GM21360 (cell line): ENCODE results near the gene GAS7.
"Not testable (repeated sequence)": the region's sequence is repeated elsewhere in the genome, so short reads cannot be mapped to it uniquely, and the experiment has no call there.

ENCODE experiments used
- ATAC-seq: cut with Tn5 transposase; IDR thresholded peaks from one replicate; pipeline ENCODE4 v1.9.1; 2021; ENCODE audit warnings: mild to moderate bottlenecking, moderate library complexity; ENCODE audit not compliant: unreplicated experiment

Gene GAS7

GRCh38 chr17:10116267-10116666 is 82.1 kb downstream of the GAS7 start:
- ATAC-seq = no peak

GRCh38 chr17:10115536-10115932 is 82.9 kb downstream of the GAS7 start:
- no peak for ATAC-seq

- ATAC-seq = no peak
These were observed 83.4 kb downstream of the GAS7 start for GRCh38 chr17:10114931-10115535.

GRCh38 chr17:10112962-10113361 is 85.4 kb downstream of the GAS7 start:
- ATAC-seq = no peak

GRCh38 chr17:10111907-10112452 is 86.4 kb downstream of the GAS7 start:
- no peak for ATAC-seq

- ATAC-seq = no peak
These were observed 89.3 kb downstream of the GAS7 start for GRCh38 chr17:10109146-10109545.

- ATAC-seq = no peak
These were observed 90.9 kb downstream of the GAS7 start for GRCh38 chr17:10107316-10108165.

GRCh38 chr17:10106067-10106466 is 92.3 kb downstream of the GAS7 start:
- ATAC-seq = no peak

GRCh38 chr17:10105513-10106001 is 92.8 kb downstream of the GAS7 start:
- no peak for ATAC-seq

GRCh38 chr17:10103712-10104111 is 94.7 kb downstream of the GAS7 start:
- no peak for ATAC-seq

- ATAC-seq = no peak
These were observed 95.6 kb downstream of the GAS7 start for GRCh38 chr17:10102817-10103216.

GRCh38 chr17:10099051-10099571 is 99.3 kb downstream of the GAS7 start:
- ATAC-seq = no peak

- no peak for ATAC-seq
These were observed 101.8 kb downstream of the GAS7 start for GRCh38 chr17:10096596-10096995.

- ATAC-seq = not testable (repeated sequence)
These were observed 103.1 kb downstream of the GAS7 start for GRCh38 chr17:10095295-10095694.

- no peak for ATAC-seq
These were observed 103.6 kb downstream of the GAS7 start for GRCh38 chr17:10094797-10095196.

- ATAC-seq = no peak
These were observed 105.8 kb downstream of the GAS7 start for GRCh38 chr17:10092595-10092994.

GRCh38 chr17:10091046-10091445 is 107.4 kb downstream of the GAS7 start:
- ATAC-seq = no peak

GRCh38 chr17:10089196-10089804 is 109.1 kb downstream of the GAS7 start:
- no peak for ATAC-seq

- ATAC-seq = no peak
These were observed 110.0 kb downstream of the GAS7 start for GRCh38 chr17:10088444-10088843.

- ATAC-seq = no peak
These were observed 111.1 kb downstream of the GAS7 start for GRCh38 chr17:10087355-10087754.

GRCh38 chr17:10083864-10084263 is 114.5 kb downstream of the GAS7 start:
- ATAC-seq = no peak
